ENCODE measurements around the gene DLGAP4.

DLGAP4 gene

DNA sequence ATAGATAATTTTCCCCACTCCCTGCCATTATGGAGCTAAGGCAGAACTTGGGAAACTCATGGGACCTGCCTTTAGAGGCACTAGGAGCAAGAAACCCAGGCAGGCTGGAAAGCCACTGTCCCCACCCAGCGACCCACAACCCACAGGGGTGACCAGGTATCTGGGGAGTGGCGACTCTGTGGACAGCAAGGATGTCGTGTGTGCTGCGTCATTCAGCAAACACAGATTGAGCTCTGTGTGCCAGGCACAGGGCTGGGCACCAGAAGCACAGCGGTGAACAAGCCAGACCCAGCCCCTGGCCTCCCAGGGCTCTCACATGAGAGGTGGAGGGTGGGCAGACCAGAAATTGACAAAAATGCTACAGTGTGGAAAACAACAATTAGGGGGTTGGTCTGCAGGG, 27.7 kb downstream of the DLGAP4 start:
- no peak for DNase-seq (ENCODE audit: low read depth, low spot score)

DNA sequence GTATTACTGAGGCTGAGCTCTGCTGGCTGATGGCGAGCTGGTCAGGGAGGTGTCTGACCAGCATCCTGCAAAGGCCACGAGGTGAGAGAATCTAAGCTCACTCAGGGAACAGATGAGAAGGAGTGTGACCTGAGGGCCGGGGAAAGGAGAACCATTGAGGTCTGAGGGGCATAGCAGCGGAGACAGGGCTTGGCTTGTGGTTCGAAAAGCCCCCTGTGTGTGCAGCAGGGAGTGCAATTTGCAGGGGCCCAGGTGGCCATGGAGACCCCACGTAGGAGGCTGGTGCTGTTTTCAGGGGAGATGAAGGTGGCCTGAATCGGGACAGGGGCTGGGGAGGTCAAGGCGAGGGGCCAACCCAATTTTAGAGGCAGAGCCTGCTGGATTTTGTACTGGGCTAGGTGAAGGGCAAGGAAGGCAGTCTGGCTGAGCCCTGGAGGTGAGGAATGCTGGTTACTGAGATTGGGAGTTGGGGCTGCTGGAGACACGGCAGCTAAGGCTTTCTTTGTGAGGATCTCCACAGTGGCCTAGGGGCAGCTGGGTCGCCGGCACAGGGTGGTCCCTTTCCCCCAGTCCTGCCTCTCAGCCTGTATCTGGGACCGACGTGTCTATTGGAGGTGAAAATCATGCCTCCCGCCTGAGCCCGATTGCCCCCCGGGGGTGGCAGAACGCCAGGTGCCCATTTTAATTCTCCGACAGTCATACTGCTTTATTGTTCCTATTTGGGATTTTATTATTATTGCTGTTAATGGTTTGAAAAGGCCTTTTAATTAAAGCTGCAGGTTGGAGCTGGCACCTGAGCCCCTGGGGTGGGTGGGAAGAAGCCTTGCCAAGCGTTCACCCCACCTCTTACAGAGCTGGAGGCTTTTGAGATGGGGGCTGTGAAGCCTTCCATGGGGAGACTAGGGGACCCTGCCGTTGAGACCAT, 28.4 kb downstream of the DLGAP4 start:
- DNase-seq (ENCODE audit: low read depth, low spot score): no peak

DNA sequence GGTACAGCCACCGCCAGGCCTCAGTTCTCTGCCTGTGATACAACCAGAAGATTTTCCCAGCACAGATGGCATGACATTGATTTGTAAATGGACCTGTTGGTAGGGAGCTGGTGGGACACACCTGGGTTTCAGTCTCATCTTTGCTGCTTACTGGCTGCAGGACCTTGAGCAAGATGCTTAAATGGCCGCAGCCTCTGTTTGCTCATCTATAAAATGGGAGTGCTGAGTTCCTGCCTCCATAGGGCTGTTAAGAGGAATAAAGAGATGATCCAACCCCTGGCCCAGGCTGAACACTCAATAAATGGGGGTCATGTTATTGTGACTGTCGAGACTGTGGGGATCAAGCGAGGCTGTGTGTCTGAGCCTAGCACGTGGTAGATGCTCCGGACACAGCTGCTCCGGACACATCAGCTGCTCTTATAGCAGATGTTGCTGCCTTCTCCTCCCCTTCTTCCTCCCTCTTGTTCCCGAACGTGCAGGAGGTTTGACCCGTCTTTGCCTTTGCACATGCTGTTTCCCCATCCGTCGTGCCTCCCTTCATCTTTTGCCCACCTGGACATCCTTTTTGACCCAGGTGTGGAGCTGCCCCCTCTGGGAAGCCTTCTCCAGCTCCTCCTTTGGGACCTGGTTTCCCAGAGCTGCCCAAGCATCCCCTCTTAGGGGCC, 29.2 kb downstream of the DLGAP4 start:
- no peak for DNase-seq (ENCODE audit: low read depth, low spot score)

DNA sequence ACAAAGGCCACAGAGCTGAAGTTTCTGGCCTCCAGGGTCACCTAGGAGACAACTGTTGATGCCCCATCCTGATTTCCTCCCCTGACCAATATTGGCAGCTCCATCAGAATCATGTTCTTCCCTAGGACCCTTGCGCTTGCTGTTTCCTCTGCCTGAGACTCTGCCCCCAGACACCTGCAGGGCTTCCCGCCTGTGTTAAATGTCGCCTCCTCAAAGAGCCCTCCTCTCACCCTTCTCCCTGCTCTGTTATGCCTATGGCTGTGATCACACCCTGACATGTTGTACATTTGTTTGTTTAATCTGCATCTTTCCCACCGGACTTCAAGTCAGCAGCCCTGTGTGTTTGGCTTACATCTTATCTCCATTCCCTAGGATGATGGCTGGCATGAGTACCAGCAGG, 30.1 kb downstream of the DLGAP4 start:
- no peak for DNase-seq (ENCODE audit: low read depth, low spot score)

DNA sequence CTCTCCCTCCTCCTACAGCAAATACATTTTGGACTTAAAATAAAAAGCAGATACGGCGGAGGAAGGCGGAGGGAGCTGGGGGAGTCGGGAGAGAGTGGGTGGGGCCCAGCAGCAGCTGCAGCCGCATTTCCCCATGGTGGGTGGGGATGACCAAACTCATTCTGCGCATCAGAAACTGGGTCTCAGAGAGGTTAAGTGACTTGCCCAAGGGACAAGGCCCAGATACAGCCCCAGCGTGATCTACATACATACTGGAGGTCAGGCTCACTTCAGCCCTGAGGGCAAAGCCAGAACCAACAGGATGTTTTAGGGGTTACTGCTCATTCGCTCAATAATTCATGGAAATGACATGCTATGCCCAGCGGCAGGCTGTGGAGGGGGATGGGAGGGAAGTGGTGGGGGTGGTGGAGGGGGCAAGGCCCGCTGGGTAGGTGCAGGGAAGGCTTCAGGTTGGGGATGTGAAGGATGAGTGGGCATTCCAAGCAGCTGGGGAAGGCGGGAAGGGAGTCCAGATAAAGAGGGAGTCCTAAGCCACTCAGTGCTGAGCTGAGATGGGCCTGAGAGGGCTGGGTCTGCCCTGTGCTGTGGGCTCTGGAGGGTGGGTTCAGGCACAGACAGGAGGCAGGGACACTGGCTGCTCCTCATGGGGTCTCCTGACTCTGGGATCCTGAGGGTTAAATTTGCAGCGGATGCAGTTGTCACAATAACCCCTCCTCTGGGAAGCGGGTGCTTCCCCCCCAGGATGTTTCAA, 31.0 kb downstream of the DLGAP4 start:
- no peak for DNase-seq (ENCODE audit: low read depth, low spot score)

DNA sequence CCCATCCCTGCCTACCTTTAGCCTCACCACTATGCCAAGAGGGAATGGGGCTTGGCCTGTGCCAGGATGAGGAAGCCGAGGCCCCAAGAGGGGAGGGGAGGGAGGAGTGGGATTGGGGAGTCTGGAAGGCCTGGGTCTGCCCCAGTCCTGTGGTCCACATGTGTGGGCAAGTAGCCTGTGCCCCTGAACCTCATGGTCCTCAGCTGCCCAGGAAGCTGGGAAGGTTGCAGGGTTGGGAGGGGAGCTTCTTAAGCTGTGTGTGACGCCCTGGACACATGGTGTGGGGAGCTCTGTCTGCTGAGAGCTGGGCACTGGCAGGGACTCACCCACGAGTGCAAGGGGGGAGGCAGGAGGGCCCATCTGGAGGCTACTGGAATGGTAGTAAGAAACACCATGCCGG, 31.7 kb downstream of the DLGAP4 start:
- no peak for DNase-seq (ENCODE audit: low read depth, low spot score)

DNA sequence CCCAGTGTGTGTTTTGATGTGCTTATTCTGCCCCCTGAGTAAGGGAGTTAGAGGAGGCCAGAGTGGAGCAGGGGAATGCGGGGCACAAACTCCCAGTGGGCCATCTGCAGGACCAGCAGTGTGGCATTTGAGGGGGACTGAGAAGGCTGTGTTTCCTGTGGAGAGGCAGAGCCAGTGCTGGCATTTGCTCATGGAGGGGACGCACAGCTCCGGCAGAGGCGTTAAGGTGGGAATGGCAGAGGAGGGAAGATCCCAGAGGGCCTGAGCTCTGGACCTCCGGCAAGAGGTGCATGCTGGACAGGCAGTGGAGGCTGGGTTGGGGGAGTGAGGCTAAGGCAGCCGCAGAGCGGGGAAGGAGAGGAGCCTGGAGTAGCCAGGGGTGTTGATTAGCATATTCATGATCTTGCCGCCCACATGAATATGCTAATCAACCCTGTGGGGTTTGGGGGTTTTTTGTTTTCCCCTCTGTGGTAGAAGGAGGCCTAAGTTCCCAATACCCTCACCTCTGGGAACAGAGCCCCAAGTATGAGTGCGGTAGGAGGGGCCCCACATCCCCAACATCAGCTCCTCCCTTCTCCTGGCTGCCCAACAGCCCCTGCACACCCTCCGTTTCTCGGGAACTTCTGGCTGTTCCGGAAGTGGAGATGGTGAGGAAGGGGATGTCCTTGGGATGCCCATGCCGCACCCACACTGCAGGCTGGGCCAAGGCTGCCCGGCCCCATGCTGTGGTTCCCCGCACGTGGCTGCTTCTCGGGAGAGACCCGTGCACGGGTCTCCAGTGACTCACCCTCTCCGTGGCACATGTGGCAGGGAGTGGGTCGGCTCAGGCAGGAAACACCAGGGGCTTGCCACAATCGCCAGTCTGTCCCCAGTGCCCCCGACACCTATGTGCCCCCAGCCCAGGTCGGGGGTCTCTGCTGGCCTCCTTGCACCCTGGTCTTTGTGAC, 33.8 kb downstream of the DLGAP4 start:
- DNase-seq (ENCODE audit: low read depth, low spot score): no peak

DNA sequence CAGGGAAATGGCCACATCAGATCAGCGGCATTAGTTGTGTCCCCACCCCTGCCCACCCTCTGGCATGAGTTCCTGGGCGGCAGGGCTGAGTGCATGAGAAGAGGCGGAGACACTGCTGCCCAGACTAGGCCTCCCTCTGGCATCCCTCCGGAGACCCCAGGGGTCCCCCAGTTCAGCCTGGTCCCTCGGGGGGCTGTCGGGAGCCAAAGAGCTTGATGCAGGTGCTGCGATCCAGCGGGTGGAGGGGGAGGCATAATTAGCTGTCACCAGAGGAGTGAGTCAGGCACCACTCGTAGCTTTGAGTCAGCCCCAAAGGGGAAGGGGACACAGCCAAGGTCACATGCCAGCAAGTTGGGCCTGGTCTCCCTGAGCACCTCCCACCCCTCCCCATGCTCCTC, 34.5 kb downstream of the DLGAP4 start:
- no peak for DNase-seq (ENCODE audit: low read depth, low spot score)

DNA sequence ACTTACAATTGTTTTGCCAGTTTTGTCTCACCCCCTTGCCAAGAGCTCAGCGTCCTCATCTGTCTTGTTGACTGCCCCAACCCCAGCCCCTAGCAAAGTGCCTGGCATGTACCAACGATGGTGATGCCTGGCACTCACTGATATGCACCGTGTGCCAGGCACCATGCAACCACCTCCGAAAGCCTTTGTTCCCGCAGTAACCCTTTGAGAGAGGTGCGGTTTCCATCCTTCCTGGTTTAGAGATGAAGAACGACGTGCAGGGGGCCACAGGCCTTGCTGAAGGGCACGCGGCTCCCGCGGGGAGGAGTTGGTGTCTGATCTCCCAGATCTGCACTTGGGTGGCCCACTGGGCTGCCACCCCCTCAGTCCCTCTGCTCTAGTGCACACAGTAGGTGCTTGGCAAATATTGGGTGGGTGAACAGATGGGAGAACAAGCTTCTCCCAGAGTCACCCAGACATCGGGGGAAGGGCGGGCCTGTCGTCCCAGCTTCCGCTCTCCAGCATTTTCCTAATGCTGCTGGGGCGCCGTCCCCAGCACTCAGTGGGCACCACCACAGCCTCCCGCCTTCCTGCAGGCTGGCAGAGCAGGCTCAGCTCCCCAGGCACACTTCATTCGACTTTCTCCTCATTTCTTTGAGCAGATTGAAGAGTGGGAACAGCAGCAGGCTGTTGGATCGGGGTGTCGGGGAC, 35.3 kb downstream of the DLGAP4 start:
- no peak for DNase-seq (ENCODE audit: low read depth, low spot score)

DNA sequence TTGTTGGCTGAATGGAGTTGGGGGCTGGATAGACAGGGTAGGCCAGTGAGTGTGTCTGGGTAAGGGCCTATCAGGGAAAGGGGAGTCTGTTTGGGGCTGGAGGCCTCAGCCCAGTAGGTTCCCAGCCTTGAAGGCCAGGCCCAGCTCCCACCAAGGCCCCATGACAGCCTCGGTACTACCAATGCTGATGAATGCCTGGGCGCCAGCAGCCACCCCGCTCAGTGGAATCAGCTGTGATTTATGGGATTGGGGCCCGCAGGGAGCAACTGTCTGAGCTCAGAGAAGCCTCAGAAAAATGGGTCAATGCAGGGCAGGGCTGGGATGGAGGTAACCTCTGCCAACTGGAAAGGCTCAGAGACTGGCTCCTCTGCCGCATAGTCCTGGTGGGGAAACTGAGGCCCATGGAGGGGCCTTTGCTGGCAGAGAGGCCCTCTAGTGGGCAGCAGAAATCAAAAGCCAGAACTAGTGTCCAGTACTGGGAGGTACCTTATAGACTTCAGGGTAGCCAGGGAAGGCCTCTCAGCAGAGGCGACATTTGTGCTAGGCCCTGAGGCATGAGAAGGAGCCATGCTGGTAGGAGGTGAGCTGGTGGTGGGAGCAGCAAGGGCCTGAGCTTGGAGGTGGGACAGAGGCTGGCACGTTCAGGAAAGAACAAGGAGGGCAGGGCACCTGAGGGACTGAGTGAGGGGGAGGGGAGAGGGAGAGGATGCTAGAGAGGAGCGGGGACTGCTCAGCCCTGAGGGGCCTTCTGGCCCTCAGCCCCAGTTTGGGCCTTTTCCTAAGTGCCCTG, 36.4 kb downstream of the DLGAP4 start:
- DNase-seq (ENCODE audit: low read depth, low spot score): no peak

DNA sequence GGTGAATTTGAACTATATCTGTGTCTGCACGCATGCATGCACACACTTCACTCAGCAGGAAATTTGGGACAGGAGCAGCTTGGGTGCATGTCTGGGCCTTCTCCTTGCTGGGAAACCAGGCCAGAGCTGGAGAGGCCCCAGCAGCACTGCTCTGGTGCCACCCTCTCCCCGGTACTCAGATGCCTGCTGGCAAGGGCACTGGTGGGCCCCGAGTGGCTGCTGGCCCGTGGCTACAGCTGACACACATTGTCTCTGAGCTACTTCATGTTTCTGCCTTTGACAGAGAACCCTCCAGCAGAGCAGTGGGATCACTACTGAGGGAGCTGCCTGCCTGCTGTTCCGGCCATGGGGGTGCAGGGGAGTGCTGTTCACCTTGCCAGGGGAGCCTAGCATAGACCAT, 37.5 kb downstream of the DLGAP4 start:
- DNase-seq (ENCODE audit: low read depth, low spot score): no peak

DNA sequence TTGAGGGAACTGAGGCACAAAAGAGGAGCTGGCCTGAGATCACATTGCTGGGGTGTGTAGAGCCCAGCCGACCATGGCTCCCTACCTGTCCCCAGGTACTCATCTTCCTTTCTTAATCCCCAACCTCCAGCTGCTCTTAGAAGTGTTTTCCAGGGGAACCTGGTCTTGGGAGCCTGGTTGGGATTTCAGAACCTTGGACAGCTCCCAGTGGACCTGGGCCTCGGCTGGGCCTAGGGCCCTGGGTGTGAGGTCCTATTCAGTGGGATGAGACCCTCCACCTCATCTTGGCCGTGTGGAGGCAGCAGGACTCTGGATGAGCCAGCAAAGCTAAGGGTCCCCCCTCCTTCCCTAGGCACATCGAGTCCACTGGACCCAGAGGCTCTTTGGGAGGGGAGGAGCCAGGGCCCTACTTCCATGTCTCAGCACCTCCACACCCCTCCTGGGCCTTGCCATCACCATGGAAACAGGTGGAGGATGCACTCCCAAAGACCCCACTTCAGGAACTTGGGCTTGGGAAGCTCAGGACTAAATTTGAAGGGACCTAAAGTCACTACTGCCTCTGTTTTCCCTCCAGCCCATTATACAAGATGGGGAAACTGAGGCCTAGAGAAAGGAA, 38.5 kb downstream of the DLGAP4 start:
- DNase-seq (ENCODE audit: low read depth, low spot score): no peak

DNA sequence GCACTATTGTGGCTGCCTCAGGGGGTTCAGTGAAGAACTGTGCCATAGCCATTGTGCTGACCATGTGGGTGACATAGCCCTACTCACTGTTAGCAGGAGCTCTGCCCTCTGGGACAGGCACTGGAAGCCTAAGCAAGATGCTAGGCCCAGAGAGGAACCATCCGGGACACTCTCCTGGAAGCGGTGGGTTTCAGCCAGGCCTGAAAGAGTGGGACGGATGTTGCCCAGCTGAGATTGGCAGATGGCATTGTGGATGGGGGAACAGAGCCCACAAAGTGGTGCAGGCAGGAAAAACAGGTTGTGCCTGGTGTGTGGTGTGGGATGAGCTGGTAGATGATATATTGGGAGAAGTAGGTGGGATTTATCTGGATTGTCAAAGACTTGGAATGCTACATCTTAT, 40.1 kb downstream of the DLGAP4 start:
- DNase-seq (ENCODE audit: low read depth, low spot score): no peak

DNA sequence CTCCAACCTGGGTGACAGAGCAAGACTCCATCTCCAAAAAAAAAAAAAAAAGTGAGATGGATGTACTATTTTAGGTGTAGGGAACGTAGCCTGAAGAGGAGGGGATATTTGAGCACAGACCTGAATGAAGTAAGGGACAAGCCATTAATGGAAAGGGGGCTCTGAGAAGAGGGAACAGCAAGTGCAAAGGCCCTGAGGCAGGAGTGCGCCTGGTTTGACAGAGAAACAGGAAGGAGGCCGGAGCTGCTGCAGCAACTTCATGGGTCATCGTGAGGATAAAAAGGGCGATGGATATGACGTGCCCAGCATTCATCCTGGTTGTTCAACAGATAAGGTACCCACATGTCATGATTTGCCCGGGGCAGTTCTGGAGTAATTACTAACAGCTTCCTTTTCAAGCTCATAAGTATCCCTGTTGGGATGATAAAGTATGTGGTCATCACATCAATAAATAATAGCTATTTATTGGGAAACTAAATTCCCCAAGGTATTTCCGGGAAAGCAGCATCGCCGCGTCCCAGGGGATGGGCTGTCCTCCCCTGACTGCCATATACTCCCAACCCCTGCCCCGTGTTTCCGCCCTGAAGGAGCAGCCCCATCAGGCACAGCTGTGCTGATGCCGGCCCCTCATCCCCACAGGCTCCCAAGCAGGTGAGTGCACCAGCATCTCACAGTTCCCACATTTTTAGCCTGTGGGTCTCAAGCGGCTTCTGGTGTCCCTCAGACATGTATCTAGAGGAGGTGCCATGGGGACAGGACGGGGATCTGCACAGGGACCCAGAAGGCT, 43.4 kb downstream of the DLGAP4 start:
- DNase-seq (ENCODE audit: low read depth, low spot score): no peak

DNA sequence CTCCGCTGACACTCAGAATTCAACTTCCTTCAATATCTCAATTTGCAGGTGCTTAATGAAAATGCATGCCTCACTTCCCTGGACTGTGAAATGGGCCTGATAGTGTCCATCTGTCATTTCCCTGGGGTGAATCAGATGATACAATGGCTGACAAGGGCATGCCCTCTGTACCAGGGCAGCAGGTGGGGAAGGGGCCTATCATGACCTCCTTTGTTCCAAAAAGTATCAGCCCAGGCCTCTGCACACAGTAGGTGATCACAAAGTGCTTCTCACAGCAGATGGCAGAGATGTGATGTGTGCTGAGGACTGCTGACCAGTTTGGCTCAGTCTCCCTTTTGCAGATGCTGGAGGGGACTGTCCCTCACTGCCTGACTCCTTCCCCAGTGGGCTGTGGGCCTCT, 44.3 kb downstream of the DLGAP4 start:
- no peak for DNase-seq (ENCODE audit: low read depth, low spot score)

DNA sequence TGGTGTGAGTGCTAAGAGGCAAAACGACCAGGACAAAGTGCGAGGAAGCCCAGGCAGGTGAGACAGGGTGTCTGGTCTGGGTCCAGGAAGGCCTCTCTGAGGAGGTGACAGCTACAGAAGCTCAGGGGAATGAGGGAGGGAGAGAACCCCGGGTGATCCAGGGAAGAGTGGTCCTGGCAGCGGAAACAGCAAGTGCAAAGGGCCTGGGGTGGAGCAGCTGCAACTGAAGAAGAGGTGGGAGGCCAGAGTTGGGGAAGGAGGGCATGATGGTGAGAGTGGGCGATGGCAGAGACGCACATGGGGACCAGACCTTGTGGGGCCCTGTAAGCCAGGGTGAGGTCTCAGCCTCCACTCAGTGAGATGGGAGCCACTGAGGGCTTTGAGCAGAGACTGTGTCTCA, 45.8 kb downstream of the DLGAP4 start:
- no peak for DNase-seq (ENCODE audit: low read depth, low spot score)

DNA sequence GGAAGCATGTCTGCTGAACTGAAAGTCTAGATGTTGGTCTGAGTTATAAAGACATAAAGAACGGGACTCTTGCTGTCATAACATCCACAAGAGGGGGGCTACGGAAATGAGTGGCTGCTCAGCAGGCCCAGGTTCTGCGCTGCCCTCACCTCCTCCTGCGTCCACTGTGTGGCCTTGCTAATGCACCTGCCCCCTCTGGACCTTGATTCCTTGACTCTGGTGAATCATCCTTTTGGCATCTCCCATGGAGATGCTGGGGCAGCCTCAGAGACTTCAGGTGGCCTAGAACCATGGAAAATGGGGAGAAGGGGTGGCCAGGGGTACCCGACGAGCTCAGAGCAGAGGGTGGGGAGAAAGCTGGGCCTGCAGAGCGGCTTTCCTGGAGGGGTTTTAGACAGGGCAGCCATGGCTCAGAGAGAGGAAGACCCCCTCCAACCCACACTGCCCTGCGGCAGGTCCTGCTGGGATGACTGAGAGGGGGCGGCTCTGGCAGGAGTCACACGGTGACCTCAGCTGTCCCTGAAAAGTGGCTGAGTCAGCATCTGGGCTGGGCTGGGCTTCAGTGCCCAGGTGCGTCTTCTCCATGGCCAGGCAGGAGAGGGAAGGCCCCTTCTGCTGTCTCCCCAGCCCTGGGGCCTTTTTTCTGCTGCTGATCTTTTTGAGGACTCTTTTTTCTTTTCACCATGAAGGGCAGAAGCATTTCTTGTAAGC, 46.9 kb downstream of the DLGAP4 start:
- no peak for DNase-seq (ENCODE audit: low read depth, low spot score)

DNA sequence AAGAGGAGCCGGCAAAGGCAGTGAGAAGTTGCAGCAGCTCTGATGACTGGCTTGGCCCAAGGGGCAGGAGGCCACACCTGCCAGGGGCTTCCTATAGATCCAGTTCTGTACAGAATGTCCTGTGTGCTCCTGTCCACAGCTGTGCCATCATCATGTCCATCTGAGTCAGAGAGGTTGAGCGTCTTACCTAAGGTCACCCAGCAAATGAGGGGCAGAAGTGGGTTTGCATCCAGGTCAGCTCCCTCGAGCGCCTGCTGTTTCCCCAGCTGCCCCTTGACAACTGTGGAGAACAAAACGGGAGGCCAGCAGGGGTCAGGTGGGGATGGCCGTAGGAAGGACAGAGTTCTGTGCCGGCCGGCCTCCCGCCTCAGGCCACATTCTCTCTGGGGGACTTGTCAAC, 47.6 kb downstream of the DLGAP4 start:
- DNase-seq (ENCODE audit: low read depth, low spot score): no peak
